Esophagus squamous epithelium (tissue), 4 donors: Measurements from ENCODE around the gene OIT3.

Experiments
- POLR2A ChIP-seq, 4 donors: fragments of 450-650 bp; IDR thresholded peaks; one replicate each; pipeline ENCODE4 v1.6.1; 2017; ENCODE audit warnings: antibody characterized with exemption in 4 of 4, mild to moderate bottlenecking in 4 of 4, moderate library complexity in 3 of 4
- TF ChIP-seq, protein P1 (sequence below), 6 experiments: fragments of 450-650 bp in 4 of 6; fragments of 200-600 bp in 2 of 6; sonication (generic) in 2 of 6; IDR thresholded peaks; one replicate each; pipeline ENCODE4 v1.5.1; 2016 to 2019; ENCODE audit warnings: antibody characterized with exemption in 6 of 6, mild to moderate bottlenecking in 4 of 6, moderate library complexity in 4 of 6

DNA sequence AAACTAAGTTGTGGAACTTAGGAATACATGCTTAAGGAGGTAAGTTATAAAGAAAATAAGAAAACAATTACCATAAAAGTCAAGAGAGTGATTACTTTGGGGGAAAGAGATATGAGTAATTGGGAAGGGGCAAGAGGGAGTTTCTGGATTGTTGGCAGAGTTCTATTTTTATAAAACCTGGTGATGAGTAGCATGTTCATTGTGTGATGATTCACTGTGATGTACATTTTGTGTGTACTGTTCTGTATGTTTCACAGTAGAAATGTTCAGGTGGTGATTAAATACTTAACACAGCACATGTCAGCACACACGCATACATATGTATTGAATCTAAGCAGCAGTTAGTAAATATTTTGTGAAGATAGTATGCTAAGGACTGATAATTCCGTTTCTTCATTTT lies 9.7 kb upstream of the OIT3 start:
- TF ChIP-seq, protein P1, sequence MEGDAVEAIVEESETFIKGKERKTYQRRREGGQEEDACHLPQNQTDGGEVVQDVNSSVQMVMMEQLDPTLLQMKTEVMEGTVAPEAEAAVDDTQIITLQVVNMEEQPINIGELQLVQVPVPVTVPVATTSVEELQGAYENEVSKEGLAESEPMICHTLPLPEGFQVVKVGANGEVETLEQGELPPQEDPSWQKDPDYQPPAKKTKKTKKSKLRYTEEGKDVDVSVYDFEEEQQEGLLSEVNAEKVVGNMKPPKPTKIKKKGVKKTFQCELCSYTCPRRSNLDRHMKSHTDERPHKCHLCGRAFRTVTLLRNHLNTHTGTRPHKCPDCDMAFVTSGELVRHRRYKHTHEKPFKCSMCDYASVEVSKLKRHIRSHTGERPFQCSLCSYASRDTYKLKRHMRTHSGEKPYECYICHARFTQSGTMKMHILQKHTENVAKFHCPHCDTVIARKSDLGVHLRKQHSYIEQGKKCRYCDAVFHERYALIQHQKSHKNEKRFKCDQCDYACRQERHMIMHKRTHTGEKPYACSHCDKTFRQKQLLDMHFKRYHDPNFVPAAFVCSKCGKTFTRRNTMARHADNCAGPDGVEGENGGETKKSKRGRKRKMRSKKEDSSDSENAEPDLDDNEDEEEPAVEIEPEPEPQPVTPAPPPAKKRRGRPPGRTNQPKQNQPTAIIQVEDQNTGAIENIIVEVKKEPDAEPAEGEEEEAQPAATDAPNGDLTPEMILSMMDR (IDR thresholded peaks at IDR 0.05), result no peak
- no peak for TF ChIP-seq POLR2A (IDR thresholded peaks at IDR 0.05)
